Right lobe of liver (tissue), 4 donors: ENCODE results near the gene RBBP7.

Experiments used
- POLR2A ChIP-seq: fragments of 450-650 bp; IDR thresholded peaks from one replicate; pipeline ENCODE4 v1.6.1; 2017; ENCODE audit warnings: antibody characterized with exemption, mild to moderate bottlenecking
- TF ChIP-seq, protein P1 (sequence below), 4 donors: fragments of 200-600 bp in 3 of 4; fragments of 450-650 bp in 1 of 4; IDR thresholded peaks; one replicate each; pipeline versions ENCODE4 v1.5.1 to v1.8.0; 2016 to 2022; ENCODE audit warnings: antibody characterized with exemption in 4 of 4, mild to moderate bottlenecking in 2 of 4
- donor health status: DM: no; HTN: no; CAD: no.
- donor health status: DM: no; HTN: no; CAD: no.
- donor health status: DM: no; HTN: yes; CAD: no.

- TF ChIP-seq, protein P1, sequence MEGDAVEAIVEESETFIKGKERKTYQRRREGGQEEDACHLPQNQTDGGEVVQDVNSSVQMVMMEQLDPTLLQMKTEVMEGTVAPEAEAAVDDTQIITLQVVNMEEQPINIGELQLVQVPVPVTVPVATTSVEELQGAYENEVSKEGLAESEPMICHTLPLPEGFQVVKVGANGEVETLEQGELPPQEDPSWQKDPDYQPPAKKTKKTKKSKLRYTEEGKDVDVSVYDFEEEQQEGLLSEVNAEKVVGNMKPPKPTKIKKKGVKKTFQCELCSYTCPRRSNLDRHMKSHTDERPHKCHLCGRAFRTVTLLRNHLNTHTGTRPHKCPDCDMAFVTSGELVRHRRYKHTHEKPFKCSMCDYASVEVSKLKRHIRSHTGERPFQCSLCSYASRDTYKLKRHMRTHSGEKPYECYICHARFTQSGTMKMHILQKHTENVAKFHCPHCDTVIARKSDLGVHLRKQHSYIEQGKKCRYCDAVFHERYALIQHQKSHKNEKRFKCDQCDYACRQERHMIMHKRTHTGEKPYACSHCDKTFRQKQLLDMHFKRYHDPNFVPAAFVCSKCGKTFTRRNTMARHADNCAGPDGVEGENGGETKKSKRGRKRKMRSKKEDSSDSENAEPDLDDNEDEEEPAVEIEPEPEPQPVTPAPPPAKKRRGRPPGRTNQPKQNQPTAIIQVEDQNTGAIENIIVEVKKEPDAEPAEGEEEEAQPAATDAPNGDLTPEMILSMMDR (IDR thresholded peaks at IDR 0.05): peak in 3 of 4 donors; percentile 26 to 38 (median 37)
- no peak for TF ChIP-seq POLR2A
Measured at GRCh38 chrX:16807548-16807947, 62.6 kb downstream of the RBBP7 start.
